ENCODE data around the gene TLCD4.

GRCh38 chr1:95072532-95073419 is 44.4 kb upstream of the TLCD4 start, which contains the start of gene ALG14:
- no peak for TF ChIP-seq EP300 (IDR thresholded peaks at IDR 0.05; ENCODE audit: borderline replicate concordance)
- no peak; the same call in 1 of the 2 replicates for TF ChIP-seq NFIC (IDR thresholded peaks at IDR 0.05)
- TF ChIP-seq, protein P1, sequence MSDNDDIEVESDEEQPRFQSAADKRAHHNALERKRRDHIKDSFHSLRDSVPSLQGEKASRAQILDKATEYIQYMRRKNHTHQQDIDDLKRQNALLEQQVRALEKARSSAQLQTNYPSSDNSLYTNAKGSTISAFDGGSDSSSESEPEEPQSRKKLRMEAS (IDR thresholded peaks at IDR 0.05): peak; percentile 80
- TF ChIP-seq EGR1 (IDR thresholded peaks at IDR 0.05): no peak
- TF ChIP-seq USF1 (IDR thresholded peaks at IDR 0.05): 0 out of 2 replicates have a peak, but pooled peaks have one; percentile 0
- TF ChIP-seq RAD21 (IDR thresholded peaks at IDR 0.05; ENCODE audit: low read depth): no peak; the same call in 1 of the 2 replicates
- TF ChIP-seq TAF1 (IDR thresholded peaks at IDR 0.05; ENCODE audit: low read depth): peak; percentile 38
- TF ChIP-seq, protein P2, sequence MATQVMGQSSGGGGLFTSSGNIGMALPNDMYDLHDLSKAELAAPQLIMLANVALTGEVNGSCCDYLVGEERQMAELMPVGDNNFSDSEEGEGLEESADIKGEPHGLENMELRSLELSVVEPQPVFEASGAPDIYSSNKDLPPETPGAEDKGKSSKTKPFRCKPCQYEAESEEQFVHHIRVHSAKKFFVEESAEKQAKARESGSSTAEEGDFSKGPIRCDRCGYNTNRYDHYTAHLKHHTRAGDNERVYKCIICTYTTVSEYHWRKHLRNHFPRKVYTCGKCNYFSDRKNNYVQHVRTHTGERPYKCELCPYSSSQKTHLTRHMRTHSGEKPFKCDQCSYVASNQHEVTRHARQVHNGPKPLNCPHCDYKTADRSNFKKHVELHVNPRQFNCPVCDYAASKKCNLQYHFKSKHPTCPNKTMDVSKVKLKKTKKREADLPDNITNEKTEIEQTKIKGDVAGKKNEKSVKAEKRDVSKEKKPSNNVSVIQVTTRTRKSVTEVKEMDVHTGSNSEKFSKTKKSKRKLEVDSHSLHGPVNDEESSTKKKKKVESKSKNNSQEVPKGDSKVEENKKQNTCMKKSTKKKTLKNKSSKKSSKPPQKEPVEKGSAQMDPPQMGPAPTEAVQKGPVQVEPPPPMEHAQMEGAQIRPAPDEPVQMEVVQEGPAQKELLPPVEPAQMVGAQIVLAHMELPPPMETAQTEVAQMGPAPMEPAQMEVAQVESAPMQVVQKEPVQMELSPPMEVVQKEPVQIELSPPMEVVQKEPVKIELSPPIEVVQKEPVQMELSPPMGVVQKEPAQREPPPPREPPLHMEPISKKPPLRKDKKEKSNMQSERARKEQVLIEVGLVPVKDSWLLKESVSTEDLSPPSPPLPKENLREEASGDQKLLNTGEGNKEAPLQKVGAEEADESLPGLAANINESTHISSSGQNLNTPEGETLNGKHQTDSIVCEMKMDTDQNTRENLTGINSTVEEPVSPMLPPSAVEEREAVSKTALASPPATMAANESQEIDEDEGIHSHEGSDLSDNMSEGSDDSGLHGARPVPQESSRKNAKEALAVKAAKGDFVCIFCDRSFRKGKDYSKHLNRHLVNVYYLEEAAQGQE (IDR thresholded peaks at IDR 0.05; ENCODE audit: low read depth): no peak

Data from Ishikawa (cell line).